H1 (cell line): ENCODE results near the gene DGCR8. TPM values are rescaled to one million over a fixed set of nuclear protein-coding genes. Genes with fewer than 3 reads are reported as not detected.

ENCODE experiments used
- CTCF ChIA-PET: fragments of 300-600 bp; sonication (Branson Sonifier 250); formaldehyde crosslinking; loops from one replicate; lab custom pipeline; 2021; ENCODE audit not compliant: partially characterized antibody; lab: Charles Lee
- POLR2A ChIA-PET: fragments of 300-600 bp; sonication (Branson Sonifier 250); formaldehyde crosslinking; loops from one replicate; lab custom pipeline; 2021; ENCODE audit warnings: inconsistent platforms; ENCODE audit not compliant: partially characterized antibody; lab: Charles Lee
- DNase-seq, 2 experiments: peaks; one replicate each; pipeline versions ENCODE4 v3.0.0 to v3.0.0-alpha.2; 2010 to 2022; ENCODE audit warnings: low spot score in 2 of 2, low read depth in 1 of 2, mixed read lengths in 1 of 2
- FAIRE-seq: peaks from 2 replicates; lab custom pipeline; 2011; peaks lifted over from hg19 to GRCh38; lab: Jason Lieb, UNC
- H2AFZ ChIP-seq: 2 replicates; pipeline ENCODE4 v1.8.1; 2012; ENCODE audit warnings: low read length, inconsistent platforms
- H2AK5ac ChIP-seq: 2 replicates; pipeline ENCODE4 v1.6.1; 2013; ENCODE audit warnings: low read depth, low read length
- H2BK120ac ChIP-seq: replicated peaks from 2 replicates; pipeline ENCODE3; 2013; ENCODE audit warnings: low read depth, low read length, inconsistent platforms
- H2BK12ac ChIP-seq: 2 replicates; pipeline ENCODE4 v1.6.1; 2013; ENCODE audit warnings: low read depth, low read length
- H2BK15ac ChIP-seq: 2 replicates; pipeline ENCODE4 v1.6.1; 2013; ENCODE audit warnings: low read length
- H2BK20ac ChIP-seq: 2 replicates; pipeline ENCODE4 v1.6.1; 2013; ENCODE audit warnings: low read length
- H2BK5ac ChIP-seq: 2 replicates; pipeline ENCODE4 v1.6.1; 2013; ENCODE audit warnings: low read depth, low read length
- H3K14ac ChIP-seq: 2 replicates; pipeline ENCODE4 v1.6.1; 2013; ENCODE audit warnings: inconsistent platforms; ENCODE audit not compliant: insufficient read length
- H3K18ac ChIP-seq: 2 replicates; pipeline ENCODE4 v1.6.1; 2013; ENCODE audit warnings: low read length; ENCODE audit errors: extremely low read depth
- H3K23ac ChIP-seq: 2 replicates; pipeline ENCODE4 v1.6.1; 2013; ENCODE audit warnings: inconsistent platforms; ENCODE audit not compliant: insufficient read length
- H3K23me2 ChIP-seq: 2 replicates; pipeline ENCODE4 v1.6.1; 2013; ENCODE audit warnings: low read depth, low read length
- H3K27ac ChIP-seq: 2 replicates; pipeline ENCODE4 v1.6.1; 2011; ENCODE audit warnings: low read depth, low read length, inconsistent platforms
- H3K27me3 ChIP-seq, 4 experiments: replicated peaks in 1 of 4; 1 replicate in 1 of 4; 2 replicates in 3 of 4; pipeline versions ENCODE4 v1.6.1 to v1.8.1; 2011 to 2013; ENCODE audit warnings: low read length in 3 of 4, mild to moderate bottlenecking in 3 of 4, inconsistent platforms in 2 of 4, mixed read lengths in 2 of 4, moderate library complexity in 1 of 4; ENCODE audit not compliant: control insufficient read depth in 3 of 4, insufficient read depth in 3 of 4; ENCODE audit errors: extremely low read depth in 1 of 4
- H3K36me3 ChIP-seq, 4 experiments: 2 replicates each; pipeline versions ENCODE4 v1.6.1 to v1.8.1; 2011 to 2013; ENCODE audit warnings: mild to moderate bottlenecking in 4 of 4, low read length in 3 of 4, moderate library complexity in 2 of 4, control low read depth in 1 of 4, inconsistent platforms in 1 of 4; ENCODE audit not compliant: insufficient read depth in 4 of 4, control insufficient read depth in 2 of 4
- H3K4ac ChIP-seq: replicated peaks from 2 replicates; pipeline ENCODE3; 2013; ENCODE audit warnings: low read length, low read depth, mixed read lengths, inconsistent platforms; ENCODE audit not compliant: insufficient read length
- H3K4me1 ChIP-seq, 4 experiments: replicated peaks in 1 of 4; 1 replicate in 1 of 4; 2 replicates in 3 of 4; pipeline versions ENCODE4 v1.6.1 to v1.8.1; 2011 to 2013; ENCODE audit warnings: low read length in 3 of 4, inconsistent platforms in 2 of 4, mixed read lengths in 1 of 4; ENCODE audit not compliant: insufficient read depth in 4 of 4, control insufficient read depth in 3 of 4
- H3K4me2 ChIP-seq, 2 experiments: 2 replicates each; pipeline versions ENCODE4 v1.6.1 to v1.8.1; 2011 to 2013; ENCODE audit warnings: low read depth in 2 of 2, low read length in 2 of 2, control low read depth in 1 of 2, inconsistent platforms in 1 of 2, mild to moderate bottlenecking in 1 of 2; ENCODE audit not compliant: insufficient read depth in 1 of 2
- H3K4me3 ChIP-seq, 4 experiments: fragments of 200-600, 300-600 bp in 1 of 4; sonication (generic), shearing (Covaris generic), sonication (Bioruptor Twin) in 1 of 4; 2 replicates each; pipeline versions ENCODE4 v1.5.1 to v1.8.1; 2011 to 2016; ENCODE audit warnings: low read length in 4 of 4, low read depth in 3 of 4, control low read depth in 2 of 4, inconsistent platforms in 2 of 4, mild to moderate bottlenecking in 2 of 4, mixed read lengths in 1 of 4, moderate library complexity in 1 of 4; ENCODE audit not compliant: insufficient read depth in 2 of 4; ENCODE audit errors: extremely low read depth in 1 of 4
- H3K56ac ChIP-seq: replicated peaks from 2 replicates; pipeline ENCODE3; 2013; ENCODE audit warnings: low read depth, mild to moderate bottlenecking, mixed read lengths, low read length, inconsistent platforms; ENCODE audit not compliant: insufficient read length
- H3K79me1 ChIP-seq: 2 replicates; pipeline ENCODE4 v1.6.1; 2013; ENCODE audit warnings: low read depth, low read length, control low read depth
- H3K79me2 ChIP-seq, 2 experiments: 2 replicates each; pipeline versions ENCODE4 v1.6.1 to v1.8.1; 2012 to 2013; ENCODE audit warnings: low read length in 2 of 2, mild to moderate bottlenecking in 2 of 2, inconsistent platforms in 1 of 2; ENCODE audit not compliant: insufficient read depth in 2 of 2, control insufficient read depth in 1 of 2
- H3K9ac ChIP-seq, 4 experiments: replicated peaks in 1 of 4; 1 replicate in 1 of 4; 2 replicates in 3 of 4; pipeline versions ENCODE4 v1.6.1 to v1.8.1; 2011 to 2013; ENCODE audit warnings: low read depth in 3 of 4, low read length in 3 of 4, control low read depth in 2 of 4, mild to moderate bottlenecking in 2 of 4, moderate library complexity in 2 of 4, inconsistent platforms in 1 of 4; ENCODE audit errors: extremely low read depth in 1 of 4
- H3K9me3 ChIP-seq, 2 experiments: 2 replicates each; pipeline versions ENCODE4 v1.6.1 to v1.8.1; 2012 to 2013; ENCODE audit warnings: mild to moderate bottlenecking in 2 of 2, moderate library complexity in 2 of 2, control low read depth in 1 of 2, inconsistent platforms in 1 of 2, low read depth in 1 of 2, low read length in 1 of 2, mixed read lengths in 1 of 2; ENCODE audit not compliant: insufficient read depth in 2 of 2
- H4K20me1 ChIP-seq, 2 experiments: replicated peaks in 1 of 2; 2 replicates each; pipeline versions ENCODE3 to v1.8.1; 2011 to 2013; ENCODE audit warnings: inconsistent platforms in 2 of 2, low read length in 2 of 2, mild to moderate bottlenecking in 1 of 2; ENCODE audit not compliant: insufficient read depth in 2 of 2, control insufficient read depth in 1 of 2
- H4K5ac ChIP-seq: 2 replicates; pipeline ENCODE4 v1.6.1; 2013; ENCODE audit warnings: low read length, low read depth, mixed read lengths, inconsistent platforms; ENCODE audit not compliant: insufficient read length
- H4K8ac ChIP-seq: 2 replicates; pipeline ENCODE4 v1.8.0; 2013; ENCODE audit warnings: mild to moderate bottlenecking, moderate library complexity, low read length, inconsistent platforms; ENCODE audit not compliant: insufficient read depth; ENCODE audit errors: extremely low read depth
- H4K91ac ChIP-seq: replicated peaks from 2 replicates; pipeline ENCODE3; 2013; ENCODE audit warnings: low read length, mixed read lengths, inconsistent platforms; ENCODE audit not compliant: insufficient read length
- GABPA ChIP-seq: IDR thresholded peaks from 2 replicates; pipeline ENCODE4 v1.6.1; 2011; ENCODE audit warnings: mild to moderate bottlenecking, low read length, moderate library complexity, borderline replicate concordance; ENCODE audit not compliant: insufficient read depth
- GTF2F1 ChIP-seq: IDR thresholded peaks from 2 replicates; pipeline ENCODE4 v1.6.1; 2012; ENCODE audit warnings: low read depth, low read length, improper control_type of control experiment, borderline replicate concordance
- POLR2AphosphoS5 ChIP-seq: IDR thresholded peaks from 2 replicates; pipeline ENCODE4 v1.6.1; 2011; ENCODE audit warnings: low read depth, low read length
- WGBS, 2 experiments: shearing (Covaris generic) in 1 of 2; methylation state at CpG; one replicate each; pipeline versions ENCODE4 v1.1.6 to v1.1.7; 2013 to 2015; ENCODE audit warnings: low lambda C conversion rate in 2 of 2, mixed read lengths in 2 of 2, inconsistent platforms in 1 of 2, low coverage in 1 of 2, missing lambda C conversion rate in 1 of 2; ENCODE audit not compliant: insufficient replicate concordance in 2 of 2, insufficient coverage in 1 of 2, insufficient read length in 1 of 2; ENCODE audit errors: extremely low coverage in 1 of 2, missing lambda C conversion rate in 1 of 2; 5-methylcytosine and 5-hydroxymethylcytosine counted together
- polyA plus RNA-seq, 7 experiments: library from polyadenylated mRNA; depleted of rRNA in 3 of 7; stranded (reverse) in 5 of 7; unstranded in 2 of 7; fragments of >200 nt in 5 of 7; fragments of 200-250 nt in 2 of 7; gene quantifications; 1 replicate in 5 of 7; 2 replicates in 1 of 7; 4 replicates in 1 of 7; pipeline versions ENCODE4 v1.2.1 to v1.2.3, GENCODE V29; 2011 to 2013; ENCODE audit warnings: missing spikeins in 2 of 7, mixed read lengths in 2 of 7
- total RNA-seq: library from RNA; stranded (reverse); fragmentation: NEBNext Ultra II Directional; extraction: Animal tissue kit (Norgen Biotek cat#: 25700); gene quantifications from 2 replicates; pipeline ENCODE4 v1.2.1, GENCODE V29; 2021

DGCR8 gene
- total and polyA plus RNA-seq, 2 of the 8 experiments (the other 6 are each of a cell fraction or from before 2014, with no cell fraction given) = 23.7 to 43.7 TPM

DNA sequence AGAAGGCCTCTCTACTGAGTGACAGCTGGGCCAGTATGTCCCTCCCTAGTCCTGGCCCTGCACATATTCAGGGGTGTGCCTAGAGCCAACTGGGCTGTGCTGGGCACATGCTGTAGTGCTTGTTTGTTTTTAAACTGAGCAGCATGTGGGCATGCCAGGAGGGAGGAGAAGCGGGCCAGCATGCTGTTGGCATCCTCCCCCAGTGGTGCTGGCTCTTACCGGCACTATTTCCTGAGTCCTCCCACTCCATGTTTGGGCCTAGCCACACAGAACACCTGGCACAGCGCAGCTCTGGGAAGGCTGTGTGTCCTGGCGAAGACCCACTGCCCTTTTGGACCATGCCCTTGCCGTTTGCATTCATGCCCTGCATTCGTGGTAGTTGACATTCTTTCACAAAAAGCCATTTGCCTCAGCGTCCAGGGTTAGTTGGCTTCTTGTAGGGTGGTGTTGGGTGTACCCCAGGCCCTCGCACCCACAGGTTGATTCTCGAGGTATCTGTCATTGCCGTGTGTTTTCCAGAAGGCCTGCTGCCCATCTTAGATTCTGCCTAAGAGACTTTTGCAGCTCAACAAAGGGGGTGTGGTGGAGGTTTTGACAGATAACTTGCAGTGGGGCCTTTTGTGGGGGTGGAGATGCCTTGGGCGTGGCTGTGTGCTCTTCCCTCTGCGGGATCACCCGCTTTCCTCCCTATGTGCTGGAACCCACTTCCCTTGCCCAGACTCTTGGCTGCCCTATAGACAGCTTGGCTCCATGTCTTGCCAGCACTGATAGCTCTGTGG, 13.6 kb downstream of the DGCR8 start:
- no peaks in the 10 kb centered on the region; a peak in 1 of 4 replicates for H3K9me3 ChIP-seq

More for the DNA sequence above, 13.6 kb downstream of the DGCR8 start:
- Histone ChIP-seq H2BK12ac (0 out of 2 replicates have a peak overlapping the region, but pooled peaks have one; percentile 17), H3K27ac (no peak overlapping the region), H2BK15ac (no peak overlapping the region), H2BK5ac (no peak overlapping the region), H2BK20ac (no peak overlapping the region), H4K8ac (no peak overlapping the region), H3K56ac (no peak overlapping the region), H4K91ac (no peak overlapping the region), H3K4me1 (no peaks in the 10 kb centered on the region), H3K27me3 (no peaks in the 10 kb centered on the region), H3K23ac (no peak overlapping the region), H3K14ac (no peak overlapping the region), H2BK120ac (no peak overlapping the region), H2AK5ac (no peak overlapping the region), H3K9ac (no peak overlapping the region), H4K5ac (no peak overlapping the region), H3K4me2 (no peak overlapping the region), H3K4me3 (no peak overlapping the region), H2AFZ (no peak overlapping the region), H3K79me2 (peaks cover 0 to 22% of the 10 kb centered on the region in 2 experiments; a peak in 2 of 4 replicates), H3K18ac (no peak overlapping the region), H3K23me2 (no peaks in the 10 kb centered on the region), H3K4ac (no peak overlapping the region), H3K79me1 (peaks cover 5% of the 10 kb centered on the region), H4K20me1 (peaks cover 13 to 29% of the 10 kb centered on the region in 2 experiments), H3K36me3 (peaks cover 54 to 98% (median 82%) of the 10 kb centered on the region in 4 experiments)
- ChIA-PET CTCF (interaction anchor here (1.0 to 2.8 kb wide), 7 partner anchors 13 to 144 kb away, joined by 3 to 16 read pairs (median 6); partner anchors contain the start of gene RANBP1), POLR2A (interaction anchor here (0.8 to 29.4 kb wide), 5 partner anchors 9 to 37 kb away, joined by 3 to 598 read pairs (median 4); partner anchors contain the start of genes RANBP1 and TRMT2A)
- whole genome bisulfite sequencing, 2 experiments = 82% methylated on average over 13 of the region's 13 CpGs; no CpG with 5 or more reads in 1 of the 2 experiments
- DNase-seq (no peak), FAIRE-seq (no peak)
- TF ChIP-seq GABPA = no peak
- no peak for TF ChIP-seq GTF2F1
- TF ChIP-seq POLR2AphosphoS5 = peak; percentile 64
